ENCODE measurements around the gene CDH22.

Gene CDH22
- 0 to 0.18 (median 0) reads per million in 9 experiments for total RNA-seq

DNA sequence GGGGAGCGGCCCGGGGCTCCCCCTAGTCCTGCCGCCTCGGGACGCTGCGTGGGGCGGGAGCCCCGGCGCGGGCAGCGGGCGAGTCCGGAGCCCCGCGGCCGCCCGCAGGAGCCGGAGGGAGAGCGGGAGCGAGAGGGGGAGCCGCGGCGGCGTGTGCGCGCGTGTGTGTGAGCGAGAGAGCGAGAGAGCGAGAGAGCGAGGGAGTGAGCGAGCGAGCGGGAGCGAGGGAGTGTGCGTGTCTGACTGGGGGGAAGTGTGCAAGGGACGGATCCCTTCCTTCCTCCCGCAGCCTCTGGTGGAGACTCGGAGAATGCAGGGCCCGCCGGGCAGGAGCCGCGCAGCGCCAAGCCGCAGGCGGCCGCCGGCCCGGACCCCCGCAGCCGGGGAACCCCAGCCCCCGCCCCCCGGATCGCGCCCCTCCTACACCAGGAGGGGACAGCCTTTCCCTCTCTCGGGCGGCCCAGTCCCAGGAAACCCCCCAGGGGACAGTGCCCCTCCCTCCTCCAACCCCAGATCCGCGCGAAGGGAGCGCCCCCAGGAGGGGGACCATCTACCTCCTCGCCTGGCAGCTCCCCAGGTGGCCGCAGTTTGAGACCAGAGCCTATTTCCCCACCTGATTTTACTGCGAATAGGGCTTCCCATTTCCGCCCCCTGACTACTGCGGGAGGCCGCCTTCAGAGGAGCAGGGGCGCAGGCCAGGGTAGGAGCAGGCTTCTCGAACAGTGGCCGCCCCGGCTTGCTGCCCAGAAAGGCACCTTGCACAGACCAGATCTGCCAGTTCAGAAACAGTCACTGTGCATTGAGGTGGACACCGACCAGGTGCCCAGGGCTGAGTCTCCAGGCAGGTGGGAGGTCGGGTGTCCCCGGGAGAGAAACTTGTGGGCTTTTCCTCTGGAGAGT is at the start of gene CDH22:
Gene CDH22 (minus strand): TSS at position 241 of the 900 bp plus-strand sequence. CDS start 57,204 bp downstream, outside the sequence.
- no peak within 1 kb of the TSS for H3K27ac Mint-ChIP-seq
- peak in 1 of 3 experiments; percentile 21 for DNase-seq
- ATAC-seq (replicated peaks): peak; percentile 44
- peak within 1 kb of the TSS; percentile 42 to 45 for H3K4me3 Mint-ChIP-seq
- peaks cover 74 to 85% of the 10 kb centered on the region in 2 donors for H3K27me3 Mint-ChIP-seq
- no peaks in the 10 kb centered on the region for H3K36me3 Mint-ChIP-seq (ENCODE audit: insufficient read depth)
- no peaks in the 10 kb centered on the region for H3K9me3 Mint-ChIP-seq
- H3K4me1 Mint-ChIP-seq (ENCODE audit: low read depth in 2 of 2): peaks cover 8% of the 10 kb centered on the region in 2 donors

GRCh38 chr20:46357030-46357514 is 48.8 kb upstream of the CDH22 start:
- no peaks in the 10 kb centered on the region for H3K27me3 Mint-ChIP-seq
- H3K4me1 Mint-ChIP-seq (ENCODE audit: low read depth in 2 of 2): peaks cover 57 to 65% of the 10 kb centered on the region in 2 donors
- ATAC-seq (replicated peaks) (peak; percentile 21), DNase-seq (no peak)
- H3K9me3 Mint-ChIP-seq: no peaks in the 10 kb centered on the region
- H3K4me3 Mint-ChIP-seq: peak overlapping the region in 1 of 2 donors; percentile 12
- H3K27ac Mint-ChIP-seq: peak overlapping the region; percentile 70 to 83
- peaks cover 28% of the 10 kb centered on the region for H3K36me3 Mint-ChIP-seq (ENCODE audit: insufficient read depth)

DNA sequence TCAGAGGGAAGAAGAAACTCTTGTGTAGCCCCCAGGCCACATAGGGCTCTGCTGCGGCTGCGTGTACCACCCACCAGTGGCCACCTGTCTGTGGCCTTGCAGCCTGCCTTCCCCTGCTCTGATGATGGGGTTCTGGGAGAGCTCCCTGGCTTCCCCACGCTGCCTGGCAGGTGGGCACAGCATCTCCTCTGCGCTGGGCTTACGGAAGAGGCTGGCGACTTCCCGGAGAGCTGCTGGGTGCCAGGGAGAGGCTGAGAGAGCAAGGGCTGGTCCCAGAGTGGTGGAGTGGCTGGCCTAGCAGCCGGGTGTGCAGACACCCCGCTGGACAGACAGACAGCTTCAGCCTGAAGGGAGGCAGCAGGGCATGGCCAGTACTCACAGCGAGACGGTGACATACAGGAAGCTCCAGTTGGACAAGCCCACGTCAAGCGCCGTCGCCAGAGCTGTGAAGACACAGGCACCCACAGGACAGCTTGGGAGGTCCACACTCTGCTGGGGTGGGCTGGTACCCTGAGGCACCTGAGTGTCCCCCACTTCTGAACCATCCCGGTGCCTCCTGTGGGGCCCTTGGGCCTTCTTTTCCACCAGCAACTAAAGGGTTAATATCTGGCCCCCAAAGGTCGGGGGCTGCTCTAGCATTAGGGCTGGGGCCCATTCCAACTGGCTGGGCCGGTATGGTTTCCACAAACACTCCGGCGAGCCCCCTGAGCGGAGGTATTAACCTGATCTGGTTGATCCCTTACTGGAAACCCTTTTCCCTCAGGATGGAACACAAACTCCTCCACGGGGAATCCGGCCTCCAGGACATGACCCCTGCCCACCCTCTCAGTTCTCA is 48.1 kb upstream of the CDH22 start:
- ATAC-seq (replicated peaks): no peak
- Mint-ChIP-seq H3K36me3 (ENCODE audit: insufficient read depth) (peaks cover 21% of the 10 kb centered on the region), H3K27ac (peak overlapping the region; percentile 70 to 91)

DNA sequence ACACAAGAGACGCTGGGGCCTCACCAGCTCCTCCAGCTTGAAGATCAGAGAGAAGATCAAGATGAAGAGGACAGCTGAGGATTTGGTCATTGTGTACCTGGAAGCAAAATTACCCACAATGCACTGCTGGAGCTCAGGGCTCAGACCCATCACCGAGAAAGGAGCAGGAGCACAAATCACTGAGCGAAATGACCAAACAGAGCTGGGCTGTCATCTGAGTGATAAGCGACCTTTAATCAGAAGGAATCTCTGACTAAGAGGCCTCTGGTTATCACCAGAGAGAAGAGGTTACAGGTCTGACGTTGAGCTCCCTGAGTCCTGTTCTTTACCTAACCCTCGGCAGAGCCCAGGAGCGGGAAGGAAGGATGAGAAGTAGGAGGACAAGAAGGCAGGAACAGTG is 47.5 kb upstream of the CDH22 start:
- Mint-ChIP-seq H3K4me3 (peak overlapping the region in 1 of 2 donors; percentile 15), H3K9me3 (no peaks in the 10 kb centered on the region), H3K36me3 (ENCODE audit: insufficient read depth) (peaks cover 20% of the 10 kb centered on the region), H3K27me3 (no peaks in the 10 kb centered on the region), H3K27ac (peak overlapping the region; percentile 30 to 91), H3K4me1 (ENCODE audit: low read depth in 2 of 2) (peaks cover 50 to 55% of the 10 kb centered on the region in 2 donors)
- ATAC-seq (replicated peaks): no peak
- DNase-seq: no peak

More for the DNA sequence above, 48.1 kb upstream of the CDH22 start:
- H3K27me3 Mint-ChIP-seq: no peaks in the 10 kb centered on the region
- H3K4me1 Mint-ChIP-seq (ENCODE audit: low read depth in 2 of 2): peaks cover 50 to 58% of the 10 kb centered on the region in 2 donors
- no peak for DNase-seq
- H3K4me3 Mint-ChIP-seq: peak overlapping the region in 1 of 2 donors; percentile 15
- H3K9me3 Mint-ChIP-seq: no peaks in the 10 kb centered on the region

- no peak for ATAC-seq (replicated peaks)
- no peak for DNase-seq
- peaks cover 24% of the 10 kb centered on the region for H3K36me3 Mint-ChIP-seq (ENCODE audit: insufficient read depth)
- H3K4me3 Mint-ChIP-seq: no peak overlapping the region
- peak overlapping the region; percentile 79 to 91 for H3K27ac Mint-ChIP-seq
- peaks cover 54 to 55% of the 10 kb centered on the region in 2 donors for H3K4me1 Mint-ChIP-seq (ENCODE audit: low read depth in 2 of 2)
- no peaks in the 10 kb centered on the region for H3K9me3 Mint-ChIP-seq
- no peaks in the 10 kb centered on the region for H3K27me3 Mint-ChIP-seq
Observed at GRCh38 chr20:46354920-46355654, 46.8 kb upstream of the CDH22 start.

- peak overlapping the region; percentile 79 to 91 for H3K27ac Mint-ChIP-seq
Observed at GRCh38 chr20:46354207-46354555, 45.9 kb upstream of the CDH22 start.

DNA sequence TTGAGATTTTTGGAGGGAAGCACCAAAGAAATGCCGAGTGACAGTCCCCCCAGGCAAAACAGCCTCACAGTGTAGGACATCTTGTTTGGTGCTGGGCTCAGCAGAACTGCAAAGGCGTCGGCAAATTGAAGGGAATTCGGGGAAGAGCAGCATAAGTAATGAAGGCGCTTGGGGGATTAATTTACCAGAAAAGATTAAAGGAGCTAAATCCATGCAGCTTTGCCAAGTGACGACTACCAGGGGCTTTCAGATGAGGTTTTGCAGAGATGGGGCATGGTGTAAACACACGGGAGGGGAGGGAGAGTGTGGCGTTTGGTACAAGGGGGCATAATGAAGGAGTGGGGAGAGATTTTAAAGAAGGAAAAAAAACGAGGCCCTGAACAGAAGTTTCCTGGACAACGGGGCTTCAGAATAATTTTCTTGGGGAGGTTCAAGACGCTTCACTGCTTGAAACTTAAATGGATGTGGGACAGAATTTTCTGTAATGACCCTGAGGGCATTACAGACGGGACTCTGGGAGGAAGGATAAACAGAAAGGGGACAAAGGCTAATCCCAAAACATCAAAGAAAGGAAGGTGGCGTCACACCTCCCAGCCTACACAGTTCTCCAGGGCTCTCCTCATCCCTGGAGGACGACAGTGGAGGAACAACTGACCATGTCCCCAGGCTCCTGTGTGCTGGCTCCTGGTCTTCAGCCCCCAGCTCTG is 45.4 kb upstream of the CDH22 start:
- Mint-ChIP-seq H3K27ac (peak overlapping the region; percentile 79 to 90), H3K36me3 (ENCODE audit: insufficient read depth) (peaks cover 24% of the 10 kb centered on the region), H3K9me3 (no peaks in the 10 kb centered on the region), H3K4me1 (ENCODE audit: low read depth in 2 of 2) (peaks cover 45 to 47% of the 10 kb centered on the region in 2 donors), H3K27me3 (no peaks in the 10 kb centered on the region), H3K4me3 (no peak overlapping the region)
- ATAC-seq (replicated peaks) (no peak), DNase-seq (no peak)

More at GRCh38 chr20:46354207-46354555, 45.9 kb upstream of the CDH22 start:
- H3K27me3 Mint-ChIP-seq: no peaks in the 10 kb centered on the region
- DNase-seq (no peak), ATAC-seq (replicated peaks) (no peak)
- no peak overlapping the region for H3K4me3 Mint-ChIP-seq
- H3K4me1 Mint-ChIP-seq (ENCODE audit: low read depth in 2 of 2): peaks cover 46 to 48% of the 10 kb centered on the region in 2 donors
- H3K9me3 Mint-ChIP-seq: no peaks in the 10 kb centered on the region
- H3K36me3 Mint-ChIP-seq (ENCODE audit: insufficient read depth): peaks cover 24% of the 10 kb centered on the region

- peaks cover 39 to 40% of the 10 kb centered on the region in 2 donors for H3K4me1 Mint-ChIP-seq (ENCODE audit: low read depth in 2 of 2)
- peaks cover 24% of the 10 kb centered on the region for H3K36me3 Mint-ChIP-seq (ENCODE audit: insufficient read depth)
- peak overlapping the region in 1 of 2 donors; percentile 90 for H3K27ac Mint-ChIP-seq
- H3K4me3 Mint-ChIP-seq: no peak overlapping the region
- DNase-seq: no peak
- no peaks in the 10 kb centered on the region for H3K27me3 Mint-ChIP-seq
- H3K9me3 Mint-ChIP-seq: no peaks in the 10 kb centered on the region
- ATAC-seq (replicated peaks): no peak
Observed at GRCh38 chr20:46352370-46352938, 44.2 kb upstream of the CDH22 start.

DNA sequence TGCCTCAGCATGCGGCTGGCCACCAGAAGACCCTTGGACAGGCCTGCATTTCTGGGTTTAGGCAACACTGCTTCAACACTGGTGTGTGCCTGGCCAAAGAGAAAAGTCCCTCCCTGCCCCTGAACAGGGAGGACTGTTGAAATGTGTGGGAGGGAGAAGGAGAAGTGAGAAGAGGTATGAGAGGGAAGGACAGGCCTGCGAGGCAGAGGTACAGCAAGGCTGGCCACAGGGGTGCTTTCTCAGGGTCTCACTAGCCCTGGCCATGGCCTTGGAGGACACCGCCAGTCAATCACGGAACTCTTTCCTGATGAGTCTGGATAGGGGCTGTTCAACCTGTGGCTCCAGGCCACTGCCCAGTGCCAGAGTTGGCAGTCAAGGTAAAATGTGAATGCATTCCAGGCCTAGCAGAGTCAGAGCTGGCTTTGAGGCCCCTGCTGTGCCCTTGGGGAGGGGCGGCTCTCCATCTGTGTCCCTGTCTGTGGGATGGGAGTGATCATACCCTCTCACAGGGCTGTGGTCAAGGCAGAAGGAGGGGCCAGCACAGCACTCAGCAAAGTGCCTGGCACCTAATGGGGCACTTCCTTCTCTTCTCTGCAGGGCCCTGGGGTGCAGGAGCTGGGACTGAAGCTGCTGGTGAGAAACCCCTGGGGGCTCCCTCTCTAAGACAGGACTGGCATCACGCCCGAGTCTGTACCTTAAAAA is 43.2 kb upstream of the CDH22 start:
- no peaks in the 10 kb centered on the region for H3K27me3 Mint-ChIP-seq
- H3K36me3 Mint-ChIP-seq (ENCODE audit: insufficient read depth): peaks cover 24% of the 10 kb centered on the region
- ATAC-seq (replicated peaks) (no peak), DNase-seq (no peak)
- H3K9me3 Mint-ChIP-seq: no peaks in the 10 kb centered on the region
- H3K27ac Mint-ChIP-seq: peak overlapping the region; percentile 42 to 82
- H3K4me3 Mint-ChIP-seq: no peak overlapping the region
- H3K4me1 Mint-ChIP-seq (ENCODE audit: low read depth in 2 of 2): peaks cover 33 to 37% of the 10 kb centered on the region in 2 donors

GRCh38 chr20:46350986-46351267 is 42.6 kb upstream of the CDH22 start:
- Mint-ChIP-seq H3K9me3 (no peaks in the 10 kb centered on the region), H3K27me3 (no peaks in the 10 kb centered on the region), H3K36me3 (ENCODE audit: insufficient read depth) (peaks cover 21% of the 10 kb centered on the region), H3K4me3 (no peak overlapping the region), H3K4me1 (ENCODE audit: low read depth in 2 of 2) (peaks cover 30 to 37% of the 10 kb centered on the region in 2 donors), H3K27ac (peak overlapping the region; percentile 42 to 82)
- ATAC-seq (replicated peaks) (no peak), DNase-seq (no peak)

- Mint-ChIP-seq H3K4me1 (ENCODE audit: low read depth in 2 of 2) (peaks cover 24 to 33% of the 10 kb centered on the region in 2 donors), H3K4me3 (no peak overlapping the region), H3K36me3 (ENCODE audit: insufficient read depth) (peaks cover 20% of the 10 kb centered on the region), H3K27me3 (no peaks in the 10 kb centered on the region), H3K9me3 (no peaks in the 10 kb centered on the region), H3K27ac (peak overlapping the region; percentile 42 to 82)
- ATAC-seq (replicated peaks) (no peak), DNase-seq (no peak)
Observed at GRCh38 chr20:46350201-46350985, 42.1 kb upstream of the CDH22 start.

All from effector memory CD8-positive, alpha-beta T cell (primary cell).